K562 (cell line): ENCODE data around the gene PLCD4. TPM values are rescaled to one million over a fixed set of nuclear protein-coding genes. Genes with fewer than 3 reads are reported as not detected.

Source experiments
- ATAC-seq: fragments of 200-7000 bp; cut with Tn5 transposase; 3 replicates; pipeline ENCODE4 v1.9.1; 2020; ENCODE audit warnings: moderate library complexity
- BruUV-seq: library from RNA; stranded (reverse); fragments of 400-500 nt; replicated peaks from 2 replicates; lab custom pipeline; 2021; lab: Mats Ljungman, UMichigan
- CTCF ChIA-PET: fragments of 300-600 bp; formaldehyde crosslinking; extraction: SDS; loops from one replicate; lab custom pipeline; 2021; ENCODE audit warnings: low intra/inter-chr PET ratio; lab: Yijun Ruan, JAX
- POLR2A ChIA-PET: fragments of 300-600, 350-650 bp; sonication (Branson Sonifier 250); formaldehyde crosslinking; extraction: SDS; loops from one replicate; lab custom pipeline; 2021; ENCODE audit warnings: antibody characterized with exemption, inconsistent platforms; lab: Yijun Ruan, JAX
- DNase-seq, 4 experiments: peaks; one replicate each; pipeline versions ENCODE4 v3.0.0 to v3.0.0-alpha.2; 2011 to 2018; ENCODE audit warnings: low spot score in 3 of 4, mixed read lengths in 3 of 4; ENCODE audit errors: extremely low read depth in 1 of 4
- FAIRE-seq: peaks from 2 replicates; lab custom pipeline; 2011; peaks lifted over from hg19 to GRCh38; lab: Jason Lieb, UNC
- H2AFZ ChIP-seq: 2 replicates; pipeline ENCODE4 v1.6.0; 2011; ENCODE audit warnings: low read depth, low read length, control low read depth, inconsistent platforms
- H3K27ac ChIP-seq: fragments of 200-600 bp; 3 replicates; pipeline ENCODE4 v1.8.0; 2011; ENCODE audit warnings: low read depth, mild to moderate bottlenecking, control low read depth, inconsistent platforms, low read length, moderate library complexity, mixed read lengths; ENCODE audit errors: extremely low read depth
- H3K27me3 ChIP-seq, 2 experiments: fragments of 300-600 bp in 1 of 2; 2 replicates in 1 of 2; 3 replicates in 1 of 2; pipeline versions ENCODE4 v1.6.0 to v1.8.0; 2011; ENCODE audit warnings: inconsistent platforms in 2 of 2, low read length in 2 of 2, mild to moderate bottlenecking in 1 of 2, mixed read lengths in 1 of 2, moderate library complexity in 1 of 2; ENCODE audit not compliant: control insufficient read depth in 2 of 2, insufficient read depth in 2 of 2
- H3K36me3 ChIP-seq: fragments of 300-600 bp; 3 replicates; pipeline ENCODE4 v1.8.0; 2011; ENCODE audit warnings: mild to moderate bottlenecking, low read length, inconsistent platforms; ENCODE audit not compliant: control insufficient read depth, insufficient read depth
- H3K4me1 ChIP-seq, 2 experiments: fragments of 200-600 bp in 1 of 2; replicated peaks in 1 of 2; 2 replicates in 1 of 2; 3 replicates in 1 of 2; pipeline versions ENCODE4 v1.5.1 to v1.8.0; 2011; ENCODE audit warnings: inconsistent platforms in 2 of 2, low read length in 2 of 2, mild to moderate bottlenecking in 1 of 2, mixed read lengths in 1 of 2, moderate library complexity in 1 of 2; ENCODE audit not compliant: control insufficient read depth in 2 of 2, insufficient read depth in 2 of 2
- H3K4me2 ChIP-seq: 2 replicates; pipeline ENCODE4 v1.6.1; 2011; ENCODE audit warnings: low read length, control low read depth, inconsistent platforms, mixed read lengths; ENCODE audit not compliant: insufficient read depth
- H3K4me3 ChIP-seq: fragments of 200-600 bp; sonication (generic), shearing (Covaris generic); 2 replicates; pipeline ENCODE4 v1.5.1; 2016; ENCODE audit warnings: control low read depth, inconsistent platforms
- H3K79me2 ChIP-seq: fragments of 200-600 bp; 3 replicates; pipeline ENCODE4 v1.8.0; 2011; ENCODE audit warnings: low read length, inconsistent platforms; ENCODE audit not compliant: control insufficient read depth, insufficient read depth
- H3K9ac ChIP-seq, 2 experiments: 2 replicates each; pipeline versions ENCODE4 v1.6.0 to v1.6.1; 2011; ENCODE audit warnings: low read depth in 2 of 2, low read length in 2 of 2, control low read depth in 1 of 2, inconsistent platforms in 1 of 2, mild to moderate bottlenecking in 1 of 2, mixed read lengths in 1 of 2; ENCODE audit not compliant: insufficient read depth in 1 of 2
- H3K9me1 ChIP-seq: one replicate; pipeline ENCODE4 v1.6.0; 2011; ENCODE audit warnings: inconsistent platforms, mild to moderate bottlenecking, low read length, moderate library complexity; ENCODE audit not compliant: control insufficient read depth, insufficient read depth
- H3K9me3 ChIP-seq: replicated peaks from 2 replicates; pipeline ENCODE4 v1.5.1; 2011; ENCODE audit warnings: low read depth, low read length, inconsistent platforms; ENCODE audit not compliant: control insufficient read depth, insufficient read depth
- H4K20me1 ChIP-seq: replicated peaks from 2 replicates; pipeline ENCODE4 v1.6.1; 2011; ENCODE audit warnings: low read length, inconsistent platforms, mixed read lengths; ENCODE audit not compliant: control insufficient read depth, insufficient read depth
- HCFC1 ChIP-seq: IDR thresholded peaks from 2 replicates; pipeline ENCODE4 v1.6.1; 2012; ENCODE audit warnings: low read depth, low read length, improper control_type of control experiment
- MAFG ChIP-seq: fragments of 450-650 bp; conservative IDR thresholded peaks from 2 replicates; pipeline ENCODE4 v1.6.1; 2016; ENCODE audit warnings: missing genetic modification characterization, missing compliant biosample characterization
- SNIP1 ChIP-seq: fragments of 450-650 bp; IDR thresholded peaks from 2 replicates; pipeline ENCODE4 v1.7.1; 2017; ENCODE audit warnings: low read depth, mild to moderate bottlenecking
- ZBTB33 ChIP-seq: sonication (generic); formaldehyde crosslinking; IDR thresholded peaks from 2 replicates; pipeline ENCODE4 v1.8.1; 2023; ENCODE audit warnings: mild to moderate bottlenecking, missing genetic modification reagents
- WGBS: fragments of 100-300 bp; shearing (Covaris generic); methylation state at CpG from one replicate; pipeline ENCODE4 v1.1.6; 2016; ENCODE audit warnings: low coverage, mixed read lengths; ENCODE audit not compliant: insufficient coverage; ENCODE audit errors: missing lambda C conversion rate; 5-methylcytosine and 5-hydroxymethylcytosine counted together
- in situ Hi-C: fragments of 300-500 bp; cut with MboI; formaldehyde crosslinking; loops from 4 replicates; pipeline ENCODE4 v1.15.0; 2018; ENCODE audit warnings: inconsistent platforms, mixed read lengths
- intact Hi-C: fragments of 100-400 bp; cut with micrococcal nuclease; formaldehyde crosslinking; loops from 2 replicates; pipeline ENCODE4 v1.14.2; 2022
- polyA plus RNA-seq, 8 experiments: library from polyadenylated mRNA; depleted of rRNA in 4 of 8; stranded (reverse) in 5 of 8; unstranded in 3 of 8; fragments of >200 nt; fragmentation: Nextera tagmentation in 2 of 8; fragmentation: Illumina TruSeq in 1 of 8; extraction: Ambion mirVana in 2 of 8; extraction: Trizol in 1 of 8; gene quantifications; 2 replicates each; pipeline versions ENCODE4 v1.2.1 to v1.2.3, GENCODE V29; 2011 to 2014; ENCODE audit warnings: inconsistent platforms in 1 of 8, missing spikeins in 1 of 8
- total RNA-seq, 7 experiments: library from RNA; depleted of rRNA in 6 of 7; stranded (reverse); fragments of >200 nt in 6 of 7; fragmentation: Illumina TruSeq in 2 of 7; extraction: Trizol in 2 of 7; gene quantifications; 2 replicates each; pipeline versions ENCODE4 v1.2.1 to v1.2.3, GENCODE V29; 2011 to 2021; ENCODE audit warnings: low replicate concordance in 1 of 7

PLCD4 gene
- total and polyA plus RNA-seq, 9 of the 15 experiments (the other 6 are each of a cell fraction or from before 2014, with no cell fraction given): 0.13 to 0.38 TPM; not detected in 7

- no peak for ATAC-seq
- no peak for TF ChIP-seq HCFC1
- no peak for TF ChIP-seq MAFG (tag)
- no peak for TF ChIP-seq ZBTB33 (CRISPR knock-in tag)
- no peak for TF ChIP-seq SNIP1
- peaks cover 12% of the 10 kb centered on the region for H3K79me2 ChIP-seq
- H3K9me1 ChIP-seq: peaks cover 3% of the 10 kb centered on the region
- DNase-seq: no peak
- FAIRE-seq: no peak
- no TSS peak for BruUV-seq
- CTCF ChIA-PET: no interaction called here
- H2AFZ ChIP-seq: no peak overlapping the region
- 92% methylated on average over 4 of the region's 7 CpGs for WGBS
- no peak overlapping the region for H3K4me2 ChIP-seq
- no peak overlapping the region for H3K4me3 ChIP-seq
- in situ Hi-C loops: no loop called here
- H3K4me1 ChIP-seq: peaks cover 6 to 9% of the 10 kb centered on the region in 2 experiments; a peak in 3 of 5 replicates
- H3K9me3 ChIP-seq: no peaks in the 10 kb centered on the region
- H3K9ac ChIP-seq: no peak overlapping the region; a peak in 1 of 4 replicates
- no peak overlapping the region for H3K27ac ChIP-seq
- peaks cover 60% of the 10 kb centered on the region; the same call in 2 of the 3 replicates for H3K36me3 ChIP-seq
- no peaks in the 10 kb centered on the region for H3K27me3 ChIP-seq
- POLR2A ChIA-PET: interaction anchor here (0.6 kb wide), 1 partner anchor 242 kb away, joined by 3 read pairs; no protein-coding TSS in a partner anchor
- no peaks in the 10 kb centered on the region for H4K20me1 ChIP-seq
- intact Hi-C loops: no loop called here
Observed at GRCh38 chr2:218664653-218665052, 57.0 kb downstream of the PLCD4 start.
